MM.1S (cell line): ENCODE measurements around the gene HMCES.

Experiments
- EZH2 ChIP-seq: fragments of 300-600 bp; sonication (generic); optimal IDR thresholded peaks from 2 replicates; pipeline ENCODE3; 2017; ENCODE audit warnings: low read depth, mild to moderate bottlenecking, antibody characterized with exemption, low read length, mixed read lengths
- EZH2phosphoT487 ChIP-seq: fragments of 300-600 bp; sonication (generic); IDR thresholded peaks from 2 replicates; pipeline ENCODE4 v1.6.1; 2018; ENCODE audit warnings: antibody characterized with exemption, low read length
- TF ChIP-seq, protein P1 (sequence below): fragments of 300-600 bp; sonication (generic); IDR thresholded peaks from 2 replicates; pipeline ENCODE4 v1.5.1; 2016; ENCODE audit warnings: antibody characterized with exemption, low read length, mixed read lengths

DNA sequence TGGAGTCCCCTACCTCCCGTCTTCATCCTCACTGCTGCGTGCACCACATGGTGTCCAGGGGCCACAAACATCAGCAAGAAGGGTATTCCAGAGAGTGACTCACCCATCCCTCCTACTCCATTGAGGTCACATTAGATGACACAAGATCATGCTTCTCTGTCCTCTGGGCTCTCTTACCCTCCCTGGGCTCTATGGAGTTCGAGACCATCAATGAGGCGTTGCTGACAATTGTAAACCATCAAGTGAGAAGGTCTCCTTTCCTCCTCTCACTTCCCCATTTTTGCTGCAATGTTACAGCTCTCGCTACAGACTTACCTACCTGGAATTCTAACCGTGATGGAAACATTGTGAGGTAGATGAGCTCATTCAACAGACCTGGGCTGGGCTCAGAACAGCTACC lies 51.7 kb downstream of the HMCES start:
- TF ChIP-seq, protein P1, sequence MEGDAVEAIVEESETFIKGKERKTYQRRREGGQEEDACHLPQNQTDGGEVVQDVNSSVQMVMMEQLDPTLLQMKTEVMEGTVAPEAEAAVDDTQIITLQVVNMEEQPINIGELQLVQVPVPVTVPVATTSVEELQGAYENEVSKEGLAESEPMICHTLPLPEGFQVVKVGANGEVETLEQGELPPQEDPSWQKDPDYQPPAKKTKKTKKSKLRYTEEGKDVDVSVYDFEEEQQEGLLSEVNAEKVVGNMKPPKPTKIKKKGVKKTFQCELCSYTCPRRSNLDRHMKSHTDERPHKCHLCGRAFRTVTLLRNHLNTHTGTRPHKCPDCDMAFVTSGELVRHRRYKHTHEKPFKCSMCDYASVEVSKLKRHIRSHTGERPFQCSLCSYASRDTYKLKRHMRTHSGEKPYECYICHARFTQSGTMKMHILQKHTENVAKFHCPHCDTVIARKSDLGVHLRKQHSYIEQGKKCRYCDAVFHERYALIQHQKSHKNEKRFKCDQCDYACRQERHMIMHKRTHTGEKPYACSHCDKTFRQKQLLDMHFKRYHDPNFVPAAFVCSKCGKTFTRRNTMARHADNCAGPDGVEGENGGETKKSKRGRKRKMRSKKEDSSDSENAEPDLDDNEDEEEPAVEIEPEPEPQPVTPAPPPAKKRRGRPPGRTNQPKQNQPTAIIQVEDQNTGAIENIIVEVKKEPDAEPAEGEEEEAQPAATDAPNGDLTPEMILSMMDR, result no peak
- TF ChIP-seq EZH2, result no peak
- no peak for TF ChIP-seq EZH2phosphoT487
